Esophagus muscularis mucosa (tissue), 4 donors: ENCODE results near the gene HADHA.

Source experiments
- EP300 ChIP-seq: sonication (generic); formaldehyde crosslinking; IDR thresholded peaks from one replicate; pipeline ENCODE4 v1.6.1; 2017; ENCODE audit warnings: antibody characterized with exemption
- POLR2A ChIP-seq: fragments of 450-650 bp; IDR thresholded peaks from one replicate; pipeline ENCODE4 v1.6.1; 2017; ENCODE audit warnings: antibody characterized with exemption, moderate library complexity, mild to moderate bottlenecking, low read depth
- POLR2AphosphoS5 ChIP-seq, 2 donors: sonication (generic); formaldehyde crosslinking; IDR thresholded peaks; one replicate each; pipeline ENCODE4 v1.6.1; 2017; ENCODE audit warnings: antibody characterized with exemption in 2 of 2
- TF ChIP-seq, protein P1 (sequence below), 3 experiments: fragments of 200-600 bp in 2 of 3; fragments of 450-650 bp in 1 of 3; sonication (generic) in 2 of 3; IDR thresholded peaks; one replicate each; pipeline ENCODE4 v1.5.1; 2017 to 2019; ENCODE audit warnings: antibody characterized with exemption in 3 of 3, mild to moderate bottlenecking in 2 of 3, moderate library complexity in 1 of 3

DNA sequence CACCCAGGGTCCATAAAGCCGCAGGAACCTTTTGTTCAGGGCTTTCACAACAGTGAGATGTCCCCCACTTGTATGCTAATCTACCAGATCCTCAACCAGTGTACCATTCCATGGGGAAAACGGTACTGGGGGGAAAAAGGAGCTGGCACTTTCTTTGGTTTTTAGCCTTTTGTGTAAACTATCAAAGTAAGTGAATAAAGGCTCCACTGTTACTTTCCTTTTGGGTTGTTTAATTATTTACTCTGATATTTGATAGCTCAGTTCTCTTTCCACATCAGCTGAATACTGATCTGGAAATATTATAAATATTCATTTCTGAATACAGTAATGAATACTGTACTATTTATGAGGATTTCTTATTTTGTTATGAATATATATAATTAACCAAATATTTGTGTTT is 20.3 kb downstream of the HADHA start:
- TF ChIP-seq, protein P1, sequence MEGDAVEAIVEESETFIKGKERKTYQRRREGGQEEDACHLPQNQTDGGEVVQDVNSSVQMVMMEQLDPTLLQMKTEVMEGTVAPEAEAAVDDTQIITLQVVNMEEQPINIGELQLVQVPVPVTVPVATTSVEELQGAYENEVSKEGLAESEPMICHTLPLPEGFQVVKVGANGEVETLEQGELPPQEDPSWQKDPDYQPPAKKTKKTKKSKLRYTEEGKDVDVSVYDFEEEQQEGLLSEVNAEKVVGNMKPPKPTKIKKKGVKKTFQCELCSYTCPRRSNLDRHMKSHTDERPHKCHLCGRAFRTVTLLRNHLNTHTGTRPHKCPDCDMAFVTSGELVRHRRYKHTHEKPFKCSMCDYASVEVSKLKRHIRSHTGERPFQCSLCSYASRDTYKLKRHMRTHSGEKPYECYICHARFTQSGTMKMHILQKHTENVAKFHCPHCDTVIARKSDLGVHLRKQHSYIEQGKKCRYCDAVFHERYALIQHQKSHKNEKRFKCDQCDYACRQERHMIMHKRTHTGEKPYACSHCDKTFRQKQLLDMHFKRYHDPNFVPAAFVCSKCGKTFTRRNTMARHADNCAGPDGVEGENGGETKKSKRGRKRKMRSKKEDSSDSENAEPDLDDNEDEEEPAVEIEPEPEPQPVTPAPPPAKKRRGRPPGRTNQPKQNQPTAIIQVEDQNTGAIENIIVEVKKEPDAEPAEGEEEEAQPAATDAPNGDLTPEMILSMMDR (IDR thresholded peaks at IDR 0.05): no peak
- TF ChIP-seq POLR2A (no peak), POLR2AphosphoS5 (IDR thresholded peaks at IDR 0.05) (no peak), EP300 (no peak)
